GM12878 (cell line): ENCODE results near the gene SLC25A15.

Source experiments
- CHD4 ChIP-seq: fragments of 200-600 bp; sonication (generic); IDR thresholded peaks from 2 replicates; pipeline ENCODE4 v1.6.1; 2016; ENCODE audit warnings: mild to moderate bottlenecking
- CTCF ChIP-seq, 3 experiments: IDR thresholded peaks in 2 of 3; conservative IDR thresholded peaks in 1 of 3; 2 replicates each; pipeline ENCODE4 v1.5.1; 2011; ENCODE audit warnings: low read depth in 3 of 3, low read length in 3 of 3, mild to moderate bottlenecking in 3 of 3, control low read depth in 2 of 3, moderate library complexity in 2 of 3, inconsistent platforms in 1 of 3, mixed read lengths in 1 of 3; ENCODE audit not compliant: control insufficient read depth in 2 of 3, insufficient read depth in 1 of 3; ENCODE audit errors: extremely low read depth in 1 of 3
- MAX ChIP-seq: IDR thresholded peaks from 2 replicates; pipeline ENCODE4 v1.6.1; 2012; ENCODE audit warnings: low read depth, low read length, improper control_type of control experiment
- SP1 ChIP-seq: IDR thresholded peaks from one replicate; pipeline ENCODE4 v1.6.1; 2011; ENCODE audit warnings: low read depth, low read length
- TARDBP ChIP-seq: IDR thresholded peaks from 2 replicates; pipeline ENCODE4 v1.6.1; 2016; ENCODE audit warnings: borderline replicate concordance
- ZNF24 ChIP-seq: fragments of 450-650 bp; IDR thresholded peaks from 2 replicates; pipeline ENCODE4 v1.6.1; 2017; ENCODE audit warnings: antibody characterized with exemption, mild to moderate bottlenecking

- TF ChIP-seq MAX (no peak), CTCF (IDR thresholded peaks at IDR 0.05 in 2 of 3, conservative IDR thresholded peaks at IDR 0.05 in 1 of 3; ENCODE audit: control insufficient read depth in 2 of 3, extremely low read depth in 1 of 3, insufficient read depth in 1 of 3, low read depth in 3 of 3, low read length in 3 of 3) (no peak), TARDBP (no peak), CHD4 (no peak), SP1 (no peak), ZNF24 (no peak)
Observed at GRCh38 chr13:40777809-40778175, 11.6 kb upstream of the SLC25A15 start.
